ENCODE data around the gene GGA3.

GGA3 gene

GRCh38 chr17:75205037-75205792 lies 56.2 kb downstream of the GGA3 start, which contains the start of gene NUP85:
NUP85 (plus strand) TSS chr17:75205679; CDS start chr17:75205762, 83 bp downstream.
- peak; percentile 89 for FAIRE-seq
- DNase-seq (ENCODE audit: insufficient read length, low spot score), result peak; percentile 95
- TF ChIP-seq TAF1 (IDR thresholded peaks at IDR 0.05; ENCODE audit: low read depth, low read length) (peak; percentile 71), PAX5 (IDR thresholded peaks at IDR 0.05; ENCODE audit: insufficient read depth, low read length, severe bottlenecking) (no peak), POLR2AphosphoS5 (IDR thresholded peaks at IDR 0.05; ENCODE audit: low read depth, low read length) (peak; percentile 48), SPI1 (IDR thresholded peaks at IDR 0.05; ENCODE audit: low read depth, low read length) (no peak), POU2F2 (IDR thresholded peaks at IDR 0.05; ENCODE audit: low read depth, low read length) (peak; percentile 15; the same call in 1 of the 2 replicates), POLR2A (IDR thresholded peaks at IDR 0.05; ENCODE audit: low read depth, low read length) (peak; percentile 89)

GRCh38 chr17:75199886-75200618 lies 61.4 kb downstream of the GGA3 start:
- no peak for DNase-seq (ENCODE audit: insufficient read length, low spot score)
- TF ChIP-seq POLR2AphosphoS5 (IDR thresholded peaks at IDR 0.05; ENCODE audit: low read depth, low read length) (no peak), POU2F2 (IDR thresholded peaks at IDR 0.05; ENCODE audit: low read depth, low read length) (no peak), SPI1 (IDR thresholded peaks at IDR 0.05; ENCODE audit: low read depth, low read length) (no peak), TAF1 (IDR thresholded peaks at IDR 0.05; ENCODE audit: low read depth, low read length) (no peak), POLR2A (IDR thresholded peaks at IDR 0.05; ENCODE audit: low read depth, low read length) (no peak), PAX5 (IDR thresholded peaks at IDR 0.05; ENCODE audit: insufficient read depth, low read length, severe bottlenecking) (no peak)
- no peak for FAIRE-seq

- no peak for TF ChIP-seq POU2F2 (IDR thresholded peaks at IDR 0.05; ENCODE audit: low read depth, low read length)
- TF ChIP-seq SPI1 (IDR thresholded peaks at IDR 0.05; ENCODE audit: low read depth, low read length), result no peak
- no peak for TF ChIP-seq TAF1 (IDR thresholded peaks at IDR 0.05; ENCODE audit: low read depth, low read length)
- TF ChIP-seq POLR2A (IDR thresholded peaks at IDR 0.05; ENCODE audit: low read depth, low read length), result no peak
- TF ChIP-seq PAX5 (IDR thresholded peaks at IDR 0.05; ENCODE audit: insufficient read depth, low read length, severe bottlenecking), result no peak
- no peak for TF ChIP-seq POLR2AphosphoS5 (IDR thresholded peaks at IDR 0.05; ENCODE audit: low read depth, low read length)
- no peak for FAIRE-seq
- no peak for DNase-seq (ENCODE audit: insufficient read length, low spot score)
Measured at GRCh38 chr17:75194879-75195278, 66.5 kb downstream of the GGA3 start.

- TF ChIP-seq SPI1 (IDR thresholded peaks at IDR 0.05; ENCODE audit: low read depth, low read length) (no peak), TAF1 (IDR thresholded peaks at IDR 0.05; ENCODE audit: low read depth, low read length) (no peak), POLR2A (IDR thresholded peaks at IDR 0.05; ENCODE audit: low read depth, low read length) (no peak), PAX5 (IDR thresholded peaks at IDR 0.05; ENCODE audit: insufficient read depth, low read length, severe bottlenecking) (no peak), POU2F2 (IDR thresholded peaks at IDR 0.05; ENCODE audit: low read depth, low read length) (no peak), POLR2AphosphoS5 (IDR thresholded peaks at IDR 0.05; ENCODE audit: low read depth, low read length) (no peak)
- no peak for DNase-seq (ENCODE audit: insufficient read length, low spot score)
- no peak for FAIRE-seq
Measured at GRCh38 chr17:75191584-75191983, 69.8 kb downstream of the GGA3 start.

- no peak for DNase-seq (ENCODE audit: insufficient read length, low spot score)
- no peak for FAIRE-seq
- TF ChIP-seq SPI1 (IDR thresholded peaks at IDR 0.05; ENCODE audit: low read depth, low read length) (no peak), POU2F2 (IDR thresholded peaks at IDR 0.05; ENCODE audit: low read depth, low read length) (no peak), TAF1 (IDR thresholded peaks at IDR 0.05; ENCODE audit: low read depth, low read length) (no peak), PAX5 (IDR thresholded peaks at IDR 0.05; ENCODE audit: insufficient read depth, low read length, severe bottlenecking) (no peak), POLR2AphosphoS5 (IDR thresholded peaks at IDR 0.05; ENCODE audit: low read depth, low read length) (no peak), POLR2A (IDR thresholded peaks at IDR 0.05; ENCODE audit: low read depth, low read length) (no peak)
Measured at GRCh38 chr17:75188614-75189013, 72.8 kb downstream of the GGA3 start.

Measured in GM12891 (cell line).